ENCODE results near the gene P3H3.

- TF ChIP-seq CTCF (IDR thresholded peaks at IDR 0.05) (no peak), POLR2A (IDR thresholded peaks at IDR 0.05) (no peak)
Observed at GRCh38 chr12:6784296-6784695, 43.9 kb upstream of the P3H3 start.
